Measurements from ENCODE around the gene TTC34.
"Not testable (repeated sequence)": the region's sequence is repeated elsewhere in the genome, so short reads cannot be mapped to it uniquely, and the experiment has no call there.

TTC34 gene

DNA sequence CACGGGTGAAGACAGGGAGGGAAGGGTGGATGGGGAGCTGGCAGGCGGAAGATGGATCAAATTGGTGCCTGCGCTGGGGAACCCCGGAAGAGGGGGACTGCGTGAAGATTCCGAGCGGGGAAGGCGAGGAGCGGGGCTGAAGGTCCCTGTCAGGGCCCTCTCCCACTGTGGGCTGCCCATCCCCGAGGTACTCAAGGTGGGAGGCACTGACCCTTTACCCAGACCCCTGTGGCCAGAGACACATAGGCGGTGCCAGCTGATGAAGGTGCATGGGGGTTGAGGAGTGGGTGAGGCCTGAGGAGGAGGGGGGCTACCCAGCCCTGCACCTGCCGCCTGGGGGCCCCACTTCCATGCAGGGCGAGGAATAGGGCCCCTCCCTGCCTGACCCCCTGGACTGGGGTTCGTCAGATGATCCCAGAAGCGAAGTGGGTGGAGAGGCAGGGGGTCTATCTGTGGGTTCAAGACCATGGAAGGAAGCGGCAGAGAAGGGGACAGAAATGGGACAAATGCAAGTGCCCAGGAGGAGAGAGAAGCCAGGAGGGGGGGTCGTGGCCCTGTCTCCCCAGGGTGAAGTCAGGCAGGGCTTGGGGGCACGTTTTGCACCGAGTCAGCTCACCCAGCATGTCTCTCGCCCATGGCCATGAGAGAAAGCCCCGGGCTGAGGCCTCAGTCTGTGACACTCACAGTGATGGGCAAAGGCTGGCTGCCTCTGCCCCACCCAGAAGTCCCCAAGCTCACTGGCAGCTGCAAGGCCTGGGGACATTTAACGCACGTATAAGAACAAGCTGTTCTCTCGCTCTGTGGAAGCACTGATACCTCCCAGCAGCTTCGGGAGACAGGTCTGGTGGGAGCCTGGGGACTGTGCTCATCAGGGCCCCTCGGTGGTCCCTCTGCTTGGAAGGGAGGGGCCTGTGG, 161.6 kb downstream of the TTC34 start:
- DNase-seq (ENCODE audit: low spot score) = no peak

DNA sequence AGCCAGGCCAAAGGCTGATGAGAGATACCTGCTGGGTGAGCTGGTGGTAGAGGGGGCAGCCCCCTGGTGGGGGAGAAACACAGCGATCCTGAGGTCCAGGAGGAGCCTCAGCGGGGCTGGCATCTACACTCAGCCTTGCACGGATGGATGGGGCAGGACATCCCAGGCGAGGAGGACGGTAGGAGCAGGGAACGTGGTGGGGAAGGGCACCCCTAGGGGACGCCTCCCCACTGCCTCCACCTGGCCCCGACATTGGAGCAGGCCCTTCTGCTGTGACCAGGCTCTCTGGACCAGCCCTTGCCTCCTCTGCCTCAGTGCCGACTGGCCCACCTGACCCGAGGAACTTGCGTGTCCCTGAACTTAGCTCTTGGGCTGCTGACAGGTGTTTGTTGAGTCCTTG, 162.3 kb downstream of the TTC34 start:
- no peak for DNase-seq (ENCODE audit: low spot score)

DNA sequence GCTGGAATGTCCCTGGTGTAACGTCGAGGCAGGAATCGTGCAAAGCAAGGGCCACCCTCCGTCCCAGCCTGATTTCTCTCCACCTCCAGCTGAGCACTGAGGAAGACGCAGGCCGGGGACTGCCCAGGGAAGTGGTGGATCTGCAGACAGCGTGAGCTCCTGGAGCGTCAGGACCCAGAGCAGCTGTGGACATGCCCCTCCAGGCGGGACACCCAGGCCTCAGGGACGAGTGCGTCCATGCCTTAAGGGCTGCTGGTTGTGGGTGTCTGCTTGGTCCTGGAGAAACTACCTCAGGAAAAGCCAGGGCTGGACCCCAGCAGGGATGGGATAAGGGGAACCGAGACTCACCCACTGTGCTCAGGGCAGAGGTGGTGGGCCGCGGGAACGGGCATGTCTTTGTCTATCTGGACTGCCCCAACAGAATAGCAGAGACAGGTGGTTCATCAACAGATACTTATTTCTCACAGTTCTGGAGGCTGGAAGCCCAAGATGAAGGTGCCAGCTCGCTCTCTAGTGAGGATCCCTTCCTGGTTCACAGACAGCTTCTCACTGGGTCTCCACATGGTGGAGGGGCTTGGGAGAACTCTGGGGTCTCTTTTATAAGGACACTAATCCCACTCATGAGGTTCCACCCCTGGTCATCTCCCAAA, 162.9 kb downstream of the TTC34 start:
- no peak for DNase-seq (ENCODE audit: low spot score)

DNA sequence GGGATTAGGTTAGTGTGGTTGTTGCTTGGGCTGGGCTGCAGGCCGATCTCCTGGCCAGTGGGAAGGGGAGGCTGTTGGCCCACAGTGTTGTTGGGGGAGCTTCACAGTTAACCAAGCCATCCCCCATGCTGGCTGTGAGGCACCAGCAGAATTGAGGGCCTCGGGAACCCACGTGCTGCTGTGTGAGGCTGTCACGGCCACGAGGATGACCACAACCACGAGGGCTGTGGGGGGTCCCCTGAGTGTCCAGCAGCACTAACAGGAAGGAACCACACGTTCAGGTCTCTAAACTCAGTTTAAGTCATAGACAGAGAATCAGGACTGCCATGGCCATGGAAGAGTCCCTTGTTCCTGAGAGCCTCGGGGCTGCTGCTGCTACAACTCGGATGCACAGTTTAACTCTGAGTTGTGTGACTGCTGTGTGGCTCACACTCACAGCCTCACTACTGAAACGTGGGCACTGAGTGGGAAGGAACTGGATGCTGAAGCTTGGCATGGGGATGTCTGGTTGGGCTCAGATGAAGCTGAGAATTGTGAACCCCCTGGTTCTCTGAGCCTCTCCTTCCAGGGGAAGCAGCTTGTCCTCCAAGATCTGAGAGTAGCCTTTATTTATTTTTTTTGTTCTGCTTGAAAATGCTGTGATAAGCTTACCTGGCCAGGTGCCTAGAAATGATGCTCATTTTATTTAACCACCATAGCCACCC, 163.9 kb downstream of the TTC34 start:
- no peak for DNase-seq (ENCODE audit: low spot score)

DNA sequence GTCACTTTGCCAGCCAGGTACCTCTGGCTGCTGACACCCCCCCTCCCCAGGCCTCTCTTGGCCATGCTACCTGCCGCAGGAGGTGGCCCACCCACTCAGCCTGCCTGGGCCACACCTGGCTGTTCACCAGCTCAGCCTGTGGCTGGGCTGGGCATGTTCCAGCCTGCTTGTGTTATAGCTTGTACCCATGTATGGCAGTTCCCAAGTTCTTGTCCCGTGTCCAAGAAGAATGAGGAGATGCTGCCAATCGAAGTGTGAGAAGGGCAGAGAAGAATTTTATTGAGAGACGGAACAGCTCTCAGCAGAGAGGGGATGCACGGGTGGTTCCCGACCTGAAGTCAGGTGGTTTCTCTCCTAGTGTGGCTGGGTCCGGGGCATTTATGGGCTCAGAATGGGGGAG, 164.8 kb downstream of the TTC34 start:
- no peak for DNase-seq (ENCODE audit: low spot score)

DNA sequence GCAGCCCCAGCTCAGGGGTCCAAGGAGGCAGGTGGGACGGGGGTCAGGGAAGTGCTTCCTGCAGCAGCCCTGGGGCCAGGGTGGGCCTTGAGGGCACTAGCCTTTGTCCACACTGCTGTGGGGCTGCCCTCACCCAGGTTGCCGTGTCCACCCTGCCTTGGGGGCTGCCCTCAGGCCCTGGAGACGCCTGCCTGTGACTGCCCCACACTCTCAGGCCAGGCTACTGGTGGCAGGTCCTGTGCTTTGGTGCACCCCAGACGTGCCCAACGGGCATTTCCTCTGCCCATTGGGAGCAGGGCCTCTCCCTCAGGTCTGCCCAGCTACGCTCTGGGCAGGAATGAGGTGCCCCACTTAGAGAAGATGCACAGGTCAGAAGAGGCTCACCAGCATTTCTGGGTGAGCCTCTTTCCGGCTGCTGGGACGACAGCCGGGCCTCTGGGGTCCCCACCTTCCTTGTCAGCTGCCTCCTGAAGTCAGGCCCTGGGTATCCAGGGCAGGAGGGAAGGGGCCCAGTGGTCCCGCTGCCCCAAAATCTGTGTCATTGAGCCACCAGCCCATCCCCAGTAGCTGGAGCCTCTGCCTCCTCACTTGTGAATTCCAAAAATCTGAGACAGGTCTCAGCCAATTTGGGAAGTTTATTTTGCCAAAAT, 166.0 kb downstream of the TTC34 start:
- no peak for DNase-seq (ENCODE audit: low spot score)

DNA sequence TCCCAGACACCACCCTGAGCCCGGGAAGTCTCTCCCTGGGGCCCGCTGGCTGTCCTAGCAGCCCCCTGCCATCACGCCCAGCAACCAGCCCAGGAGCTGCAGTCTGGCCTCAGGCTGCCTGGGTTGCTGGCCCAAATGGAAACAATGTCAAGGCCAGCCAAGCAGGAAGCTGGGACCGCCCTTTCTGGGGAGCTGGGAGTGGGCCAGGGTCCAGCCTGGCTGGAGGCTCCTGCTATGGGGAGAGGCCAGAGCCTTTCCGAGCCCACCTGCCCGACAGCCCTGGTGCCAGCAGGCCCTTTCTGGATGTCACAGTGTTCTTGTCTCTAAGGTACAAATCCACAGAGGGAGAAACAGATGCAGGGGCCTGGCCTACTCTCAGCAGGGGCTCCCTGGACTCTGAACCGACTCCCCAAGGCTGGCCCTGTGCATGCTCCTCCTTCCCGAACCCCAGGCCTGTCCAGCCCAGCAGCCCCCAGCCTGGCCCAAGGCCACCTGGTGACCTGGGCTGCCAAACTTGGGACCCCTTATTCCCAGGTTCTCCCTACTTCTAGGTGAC, 167.5 kb downstream of the TTC34 start:
- DNase-seq (ENCODE audit: low spot score) = no peak

DNA sequence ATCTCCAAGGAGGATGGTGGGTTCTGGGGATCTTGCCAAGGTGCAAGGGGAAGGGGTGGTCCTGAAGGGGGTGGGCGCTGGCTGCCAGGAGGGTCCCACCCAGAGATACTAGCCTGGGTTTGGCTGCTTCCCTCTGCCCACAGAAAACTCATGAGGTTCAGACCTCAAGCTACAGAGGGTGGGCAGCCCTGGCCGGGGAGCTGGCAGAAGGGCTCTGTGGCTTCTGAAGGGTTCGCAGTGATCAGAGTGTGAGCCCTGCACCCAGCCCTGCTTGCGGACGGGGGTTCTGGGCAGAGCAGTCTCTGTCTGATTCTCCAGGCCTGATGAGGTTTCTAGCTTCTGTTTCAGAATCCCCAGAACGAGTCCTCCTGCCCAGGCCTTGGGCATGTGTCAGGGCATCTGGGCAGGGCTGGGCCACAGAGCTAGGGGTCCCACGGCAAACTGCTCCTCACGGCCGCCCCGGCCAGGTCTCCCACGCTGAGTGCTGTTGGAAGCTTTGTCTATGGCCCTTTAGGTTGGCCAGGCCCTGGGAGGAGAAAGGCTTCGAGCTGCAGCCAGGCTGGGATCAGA, 168.0 kb downstream of the TTC34 start:
- no peak for DNase-seq (ENCODE audit: low spot score)

DNA sequence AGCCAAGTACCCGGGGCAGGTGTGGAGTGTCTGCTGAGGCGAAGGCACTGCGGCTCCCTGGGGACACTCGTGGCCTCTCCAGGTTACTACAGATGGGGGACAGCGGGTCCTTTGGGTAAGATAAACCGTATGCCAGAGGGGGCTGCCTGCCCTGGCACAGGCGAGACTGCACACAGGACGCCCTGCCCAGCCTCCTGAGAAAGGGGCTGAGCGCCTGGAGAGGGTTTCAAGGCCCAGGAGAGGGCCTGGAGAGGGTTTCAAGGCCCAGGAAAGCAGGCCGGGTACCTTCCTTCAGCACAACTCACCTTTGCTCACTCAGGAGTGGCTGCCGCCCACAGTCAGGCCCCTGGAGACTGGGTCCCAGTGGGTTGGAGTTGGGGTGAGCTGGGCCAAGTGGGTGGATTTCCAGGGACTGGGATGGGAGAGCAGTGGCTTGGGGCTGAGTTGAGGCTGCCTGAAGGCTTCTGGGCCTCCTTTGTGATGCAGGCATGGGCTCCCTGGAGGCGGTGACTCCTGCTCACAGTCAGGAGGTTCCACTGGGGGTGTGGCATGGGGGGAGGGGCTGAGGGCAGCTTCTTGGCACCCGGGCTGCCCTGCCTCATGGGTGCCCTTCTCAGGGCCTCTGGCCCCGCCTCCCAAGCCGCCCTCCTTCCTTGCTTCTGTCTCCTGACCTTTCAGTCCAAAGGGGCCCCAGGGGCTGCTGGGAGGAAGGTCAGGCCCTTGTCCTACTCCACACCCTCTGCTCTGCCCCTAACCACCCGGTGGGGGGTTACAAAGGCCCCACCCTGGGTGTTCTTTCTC, 168.7 kb downstream of the TTC34 start, which contains the start of gene MMEL1:
Gene MMEL1, minus strand, starts transcription at position 456 of the 801 bp plus-strand sequence. CDS start 3,532 bp downstream, outside the sequence.
- no peak for DNase-seq (ENCODE audit: low spot score)

DNA sequence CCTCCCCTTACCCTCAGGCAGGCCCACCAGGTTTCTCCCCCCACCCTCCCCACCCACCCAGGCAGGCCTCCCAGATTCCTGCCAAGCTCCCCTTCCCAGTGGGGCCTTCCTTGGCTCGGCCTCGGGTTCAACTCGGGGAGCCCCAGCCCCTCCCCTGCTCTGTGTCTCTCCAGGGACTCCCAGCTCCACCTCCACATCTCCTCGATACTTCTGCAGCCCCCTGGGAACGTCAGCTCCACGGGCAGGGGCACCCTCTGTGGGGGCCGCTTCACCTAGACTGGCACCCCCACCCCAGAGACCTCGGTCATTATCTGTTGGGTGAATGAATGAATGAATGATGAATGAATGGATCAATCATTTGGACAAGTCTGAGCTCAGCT, 169.5 kb downstream of the TTC34 start:
- no peak for DNase-seq (ENCODE audit: low spot score)

DNA sequence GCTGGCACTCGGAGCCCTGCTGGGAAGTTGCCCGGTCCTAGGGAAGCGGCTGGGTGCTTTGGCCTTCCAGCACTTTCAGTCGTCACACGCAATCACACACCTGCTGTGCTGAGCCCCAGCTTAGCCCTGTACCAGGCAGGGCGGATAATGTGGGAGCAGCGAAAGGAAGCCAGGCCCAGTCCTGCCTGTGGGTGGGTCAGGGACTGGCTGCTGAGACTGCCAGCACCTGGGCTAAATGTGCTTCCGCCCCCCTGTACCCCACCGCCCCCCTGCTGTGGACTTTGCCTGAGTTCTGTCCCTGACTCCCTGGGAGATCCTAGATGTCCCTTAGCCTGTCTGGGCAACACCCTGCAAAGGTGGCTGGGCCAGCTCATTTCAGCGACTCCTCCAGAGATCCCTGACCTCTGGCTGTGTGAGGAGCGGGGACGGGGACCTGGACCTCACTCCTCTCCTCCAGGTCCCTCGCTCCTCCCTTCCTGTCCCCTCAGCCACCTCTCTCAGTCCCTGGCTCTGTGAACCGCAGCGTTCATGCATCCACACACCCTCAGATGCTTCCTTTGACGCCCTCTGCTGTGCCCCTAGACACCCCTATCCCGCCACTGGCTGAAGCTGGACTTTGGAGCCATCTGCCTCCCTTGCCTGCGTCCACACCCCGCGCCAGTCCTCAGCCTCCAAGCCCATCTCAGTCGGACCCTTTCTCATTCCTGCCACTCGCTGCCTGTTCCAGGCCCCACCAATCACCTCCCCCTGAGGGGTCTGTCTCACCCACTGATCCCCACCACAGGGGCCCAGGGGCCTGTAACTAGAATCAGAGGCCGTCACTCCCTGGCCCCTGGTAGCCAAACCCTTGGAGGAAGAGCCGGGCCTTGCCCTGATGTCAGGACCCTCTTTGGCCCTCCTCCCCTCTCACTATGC, 170.1 kb downstream of the TTC34 start:
- no peak for DNase-seq (ENCODE audit: low spot score)

DNA sequence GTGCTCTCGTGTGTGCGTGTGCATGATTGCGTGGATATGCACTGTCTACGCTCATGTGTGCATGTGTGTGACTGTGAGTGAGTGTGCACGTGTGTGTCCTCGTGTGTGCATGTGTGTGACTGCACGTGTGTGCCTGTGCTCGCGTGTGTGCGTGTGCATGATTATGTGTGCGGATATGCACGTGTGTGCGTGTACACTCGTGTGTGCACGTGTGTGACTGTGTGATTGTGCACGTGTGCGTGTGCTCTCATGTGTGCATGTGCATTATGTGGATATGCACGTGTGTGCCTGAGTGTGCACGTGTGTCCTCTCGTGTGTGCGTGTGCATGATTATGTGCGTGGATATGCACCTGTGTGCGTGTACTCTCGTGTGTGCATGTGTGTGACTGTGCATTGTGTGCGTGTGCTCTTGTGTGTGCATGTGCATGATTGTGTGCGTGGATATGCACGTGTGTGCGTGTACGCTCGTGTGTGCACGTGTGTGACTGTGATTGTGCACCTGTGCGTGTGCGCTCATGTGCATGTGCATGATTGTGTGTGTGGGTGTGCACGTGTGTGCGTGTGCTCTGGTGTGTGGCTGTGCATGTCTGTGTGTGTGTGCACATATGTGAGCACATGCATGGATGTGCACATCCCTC, 170.9 kb downstream of the TTC34 start:
- no peak for DNase-seq (ENCODE audit: low spot score)

DNA sequence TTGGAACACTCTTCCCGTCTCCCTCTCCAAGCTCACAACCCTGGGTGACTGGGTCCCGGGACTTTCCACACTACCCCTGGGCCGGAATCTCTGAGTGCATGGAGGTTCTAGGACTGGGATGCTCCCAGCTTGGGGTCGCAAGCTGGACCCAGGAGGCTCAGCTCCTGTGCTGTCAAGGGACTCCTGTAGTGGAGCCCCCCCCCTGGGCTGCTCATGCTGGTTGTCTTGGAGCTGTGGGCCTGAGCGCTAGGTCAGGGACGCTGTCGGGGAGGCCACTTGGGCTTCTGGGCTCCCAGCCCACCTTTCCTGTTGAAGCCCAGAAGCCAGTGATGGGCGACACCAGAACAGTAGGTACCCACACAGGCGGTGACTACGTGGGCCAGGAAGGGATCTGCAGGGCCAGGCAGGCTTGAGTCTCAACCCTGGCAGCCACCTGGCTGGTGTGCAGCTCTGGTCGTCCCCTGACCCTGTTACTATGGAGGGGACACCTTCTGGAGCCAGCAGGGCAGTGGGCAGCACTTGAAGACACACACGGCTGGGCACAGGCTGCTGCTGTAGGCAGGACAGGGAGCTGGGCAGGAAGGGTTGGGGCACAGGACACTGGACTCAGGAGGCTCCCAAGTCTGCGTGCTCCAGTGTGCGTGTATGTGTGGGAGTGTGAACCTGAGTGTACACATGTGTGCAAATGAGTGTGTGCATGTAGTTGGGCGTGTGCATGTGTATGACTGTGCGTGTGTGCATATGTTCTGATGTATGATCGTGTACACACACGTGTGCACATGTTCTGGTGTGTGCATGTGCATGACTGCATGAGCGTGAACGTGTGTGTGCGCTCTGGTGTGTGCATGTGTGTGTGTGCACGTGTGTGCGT, 171.6 kb downstream of the TTC34 start:
- DNase-seq (ENCODE audit: low spot score) = no peak

DNA sequence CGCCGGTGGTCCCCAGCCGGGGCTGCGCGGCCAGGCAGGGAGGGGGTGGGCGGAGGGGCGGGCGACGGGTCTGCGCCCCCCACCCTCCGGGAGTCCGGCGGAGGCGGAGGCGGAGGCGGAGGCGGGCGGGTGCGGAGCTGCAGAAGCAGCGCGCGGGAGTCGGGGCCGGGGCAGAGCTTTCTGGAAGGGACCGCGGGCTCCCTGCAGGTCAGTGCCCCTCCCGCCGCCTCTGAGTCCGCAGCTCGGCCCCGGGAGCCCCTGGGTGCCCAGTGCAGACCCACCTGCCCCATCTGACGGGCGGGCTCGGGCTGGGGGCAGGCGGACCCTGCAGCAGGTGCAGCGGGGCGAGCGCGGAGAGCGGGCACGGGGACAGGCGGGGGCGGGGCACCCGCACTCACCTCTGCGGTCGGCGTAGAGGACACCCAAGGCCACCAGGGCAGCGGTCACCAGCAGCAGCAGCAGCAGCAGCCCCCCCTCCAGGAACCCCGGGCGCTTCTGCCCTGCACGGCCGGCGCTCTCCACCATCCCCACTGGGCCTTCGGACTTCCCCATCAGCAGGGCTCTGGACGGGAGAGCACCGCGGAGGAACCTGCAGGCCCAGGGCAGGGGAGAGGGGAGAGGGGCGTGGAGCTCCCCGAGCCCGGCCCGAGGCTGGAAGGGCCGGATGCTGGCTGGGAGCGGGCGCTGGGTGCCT, 172.4 kb downstream of the TTC34 start:
- DNase-seq (ENCODE audit: low spot score) = no peak

DNA sequence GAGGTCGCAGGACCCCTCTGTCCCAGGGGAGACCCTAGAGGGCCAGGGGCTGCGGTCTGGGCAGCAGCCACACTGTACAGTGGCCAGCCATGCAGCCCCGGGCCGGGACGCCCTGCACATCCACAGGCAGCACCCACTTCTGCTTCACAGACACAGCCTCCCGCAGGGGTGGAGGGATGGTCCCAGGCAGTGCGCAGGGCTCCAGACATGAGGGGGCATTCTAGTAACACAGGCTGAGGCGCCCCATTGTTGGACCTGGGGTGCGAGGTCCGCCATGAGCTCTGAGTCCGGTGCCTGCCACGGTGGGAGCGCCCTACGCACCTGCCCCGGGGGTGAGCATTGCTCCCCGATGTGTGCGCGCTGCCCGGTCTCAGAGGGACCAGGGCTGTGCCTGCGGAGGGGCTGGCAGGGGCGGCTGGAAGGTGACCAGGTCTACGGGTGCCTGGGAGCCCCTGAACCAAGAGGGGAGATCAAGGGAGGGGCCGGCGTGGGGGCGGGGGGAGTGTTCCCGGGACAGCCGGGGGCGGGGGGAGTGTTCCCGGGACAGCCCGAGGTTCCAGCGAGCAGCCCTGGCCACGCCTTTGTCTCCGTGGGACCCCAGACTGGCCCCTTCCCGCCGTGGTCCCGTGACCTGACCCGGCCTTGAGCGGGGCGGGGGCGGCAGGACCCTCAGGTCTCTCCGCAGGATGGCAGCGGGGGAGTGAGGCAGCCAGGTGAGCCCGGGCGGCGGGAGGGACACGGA, 173.1 kb downstream of the TTC34 start:
- DNase-seq (ENCODE audit: low spot score) = no peak

DNA sequence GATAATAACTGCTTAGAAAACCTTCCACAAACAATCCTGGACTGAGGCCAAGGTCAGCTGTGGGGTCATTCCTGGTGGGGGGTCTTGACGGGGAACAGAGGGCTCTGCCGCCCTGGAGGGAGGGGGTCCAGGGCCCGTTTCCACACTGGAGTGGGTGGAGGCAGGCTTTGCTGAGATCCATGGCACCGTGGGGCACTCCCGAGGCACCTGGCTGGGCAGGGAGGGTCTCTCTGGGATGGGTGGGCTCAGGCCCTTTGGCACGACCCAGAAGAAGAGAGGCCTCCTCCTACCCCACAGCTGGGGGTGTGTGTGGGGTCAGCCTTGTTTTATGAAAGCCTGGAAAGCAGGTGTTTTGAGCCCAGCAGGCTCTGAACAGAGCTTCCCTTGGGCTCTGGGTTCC, 173.7 kb downstream of the TTC34 start:
- DNase-seq (ENCODE audit: low spot score) = no peak

DNA sequence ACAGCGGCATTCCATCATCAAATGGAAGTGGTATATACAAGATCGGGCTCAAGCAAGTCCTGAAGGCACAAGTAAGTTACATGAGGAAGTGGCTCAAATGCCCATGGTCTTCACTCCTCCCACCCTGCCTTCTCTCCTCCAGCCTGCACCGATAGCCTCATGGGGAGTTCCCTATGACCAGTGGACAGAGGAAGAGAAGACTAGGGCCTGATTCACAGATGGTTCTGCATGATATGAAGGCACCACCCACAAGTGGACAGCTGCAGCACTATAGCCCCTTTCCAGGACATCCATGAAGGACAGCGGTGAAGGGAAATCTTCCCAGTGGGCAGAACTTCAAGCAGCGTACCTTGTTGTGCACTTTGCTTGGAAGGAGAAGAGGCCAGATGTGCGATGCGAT, 175.7 kb downstream of the TTC34 start:
- not testable (repeated sequence) for DNase-seq (ENCODE audit: low spot score)

Data from hematopoietic multipotent progenitor cell treated with erythropoietin and hydrocortisone succinate and interleukin-3 and kit ligand, for 17 days (in vitro differentiated cells).